Stimulated activated CD4-positive, alpha-beta T cell treated with anti-CD3 and anti-CD28 coated beads, Interleukin-15, amount 100 ng/mL, for 48 hours (primary cell): ENCODE results near the gene CALML3.

Experiments
- DNase-seq, 2 donors: peaks; one replicate each; pipeline ENCODE4 v3.0.0-alpha.2; 2020; ENCODE audit warnings: low read depth in 2 of 2

The CALML3 gene

DNA sequence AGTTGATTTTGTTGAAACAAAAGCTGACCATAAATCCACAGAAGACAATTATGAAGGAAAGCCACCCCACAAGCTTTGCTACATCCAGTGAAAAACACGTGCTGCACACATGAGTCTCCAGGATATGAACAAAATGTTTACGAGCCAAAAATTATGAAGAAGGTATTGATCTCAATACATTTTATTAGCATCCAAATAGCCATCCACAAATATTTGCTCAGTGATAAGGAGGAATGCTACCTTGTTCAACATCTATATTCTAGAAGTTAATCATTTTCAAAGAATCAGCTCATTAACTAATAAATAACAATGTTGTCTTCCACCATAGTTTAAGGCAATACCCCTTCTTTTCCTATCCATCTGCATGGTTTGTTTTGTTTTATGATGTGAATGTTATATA, 42.7 kb downstream of the CALML3 start:
- no peak for DNase-seq

DNA sequence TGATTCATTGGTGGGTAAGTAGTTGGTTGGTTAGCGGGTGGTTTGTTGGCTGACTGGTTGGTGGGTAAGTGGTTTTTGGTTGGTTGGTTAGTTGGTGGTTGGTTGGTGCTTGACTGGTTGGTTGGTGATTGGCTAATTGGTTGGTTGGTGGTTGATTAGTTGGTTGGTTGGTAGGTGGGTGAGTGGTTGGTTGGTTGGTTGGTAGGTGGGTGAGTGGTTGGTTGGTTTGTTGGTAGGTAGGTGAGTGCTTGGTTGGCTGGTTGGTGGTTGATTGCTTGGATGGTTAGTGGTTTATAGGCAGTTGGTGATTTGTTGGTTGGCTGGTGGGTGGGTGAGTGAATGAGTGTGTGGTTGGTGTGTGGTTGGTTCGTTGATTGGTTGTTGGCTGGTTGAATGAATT, 44.2 kb downstream of the CALML3 start:
- no peak for DNase-seq

DNA sequence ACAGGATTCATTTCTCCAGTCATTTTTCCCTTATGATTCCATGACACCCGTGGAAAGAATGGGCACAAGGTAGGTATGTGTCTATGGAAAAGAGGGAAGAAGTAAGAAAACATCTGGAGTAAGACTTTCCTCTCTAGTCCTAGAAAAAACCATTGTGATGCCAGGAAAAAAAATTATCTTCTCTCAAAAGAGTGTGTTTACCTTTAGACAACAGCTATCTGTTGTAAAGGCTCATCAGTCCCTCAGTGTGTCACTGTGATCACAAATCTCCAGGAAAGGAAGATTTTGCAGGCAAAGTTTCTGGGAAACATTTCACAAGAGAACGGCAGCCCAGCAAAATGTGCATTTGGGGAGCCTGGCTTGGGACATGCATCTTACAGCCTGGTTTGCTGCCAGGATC, 44.8 kb downstream of the CALML3 start:
- no peak for DNase-seq

DNA sequence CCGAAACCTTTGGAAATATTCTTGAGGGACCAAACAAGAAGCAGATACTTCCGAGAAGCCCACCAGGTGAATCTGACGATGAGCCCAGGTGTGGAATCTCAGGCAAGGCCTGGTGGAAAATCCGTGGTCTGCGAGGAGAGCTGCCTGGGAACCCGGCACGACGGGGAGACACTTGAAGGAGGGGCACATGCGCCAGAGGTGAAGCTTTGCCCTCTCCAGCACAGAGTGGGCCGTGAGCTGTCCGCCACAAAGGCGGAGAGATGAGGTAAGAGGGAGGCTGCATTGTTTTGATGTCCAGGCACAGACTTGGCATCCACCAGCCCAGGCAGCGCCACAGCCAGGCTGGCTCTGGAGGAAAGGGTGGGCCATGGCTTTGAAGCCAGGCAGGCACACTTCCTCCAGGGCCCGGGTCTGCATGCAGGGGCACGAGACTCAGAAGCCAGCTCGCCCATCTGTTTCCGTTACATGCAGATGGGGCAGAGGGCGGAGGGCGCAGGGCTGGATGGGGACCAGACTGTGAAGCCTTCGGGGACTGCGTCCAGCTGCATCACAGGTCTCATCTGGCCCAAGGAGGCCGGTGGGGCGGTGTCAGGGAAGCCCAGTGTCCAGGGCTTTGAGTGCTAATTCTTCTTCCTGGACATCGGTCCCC, 45.4 kb downstream of the CALML3 start:
- no peak for DNase-seq

DNA sequence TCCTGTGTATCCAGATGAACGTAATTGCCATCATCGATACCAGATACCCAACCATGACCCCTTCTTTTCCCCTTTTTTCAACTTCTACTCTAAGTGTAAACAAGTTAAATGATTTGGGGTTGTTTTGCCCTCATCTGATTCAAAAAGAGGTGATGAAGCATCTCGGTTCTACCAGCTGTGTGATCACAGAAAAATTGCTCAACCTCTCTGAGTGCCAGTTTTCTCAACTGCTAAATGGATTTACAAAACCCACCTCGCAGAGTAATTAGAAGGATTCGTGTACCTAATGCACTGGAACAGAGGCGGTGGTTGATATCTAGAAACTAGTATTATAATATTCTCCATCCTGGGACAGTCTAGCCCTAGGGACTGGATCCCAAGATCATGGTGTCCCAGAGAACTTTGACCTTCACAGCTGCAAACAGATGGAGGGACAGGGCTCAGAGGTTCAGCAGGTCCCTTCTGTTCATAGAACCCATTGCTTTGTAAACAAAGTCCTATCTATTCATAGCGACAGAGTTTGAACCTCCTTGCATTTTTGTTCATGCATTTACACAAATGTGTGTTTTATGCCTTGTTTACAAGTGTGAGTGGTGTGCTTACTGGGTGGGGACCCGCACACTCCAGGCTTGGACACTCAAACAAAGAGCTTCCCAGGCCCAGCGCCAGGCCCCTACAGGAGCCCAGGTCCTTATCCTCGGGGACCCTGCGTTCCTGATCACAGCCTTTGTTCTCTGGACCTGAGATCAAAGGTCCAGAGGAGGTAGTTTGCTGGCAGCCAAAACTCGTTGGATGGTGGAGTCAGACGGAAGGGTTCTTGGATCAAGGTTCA, 46.4 kb downstream of the CALML3 start:
- DNase-seq = no peak

DNA sequence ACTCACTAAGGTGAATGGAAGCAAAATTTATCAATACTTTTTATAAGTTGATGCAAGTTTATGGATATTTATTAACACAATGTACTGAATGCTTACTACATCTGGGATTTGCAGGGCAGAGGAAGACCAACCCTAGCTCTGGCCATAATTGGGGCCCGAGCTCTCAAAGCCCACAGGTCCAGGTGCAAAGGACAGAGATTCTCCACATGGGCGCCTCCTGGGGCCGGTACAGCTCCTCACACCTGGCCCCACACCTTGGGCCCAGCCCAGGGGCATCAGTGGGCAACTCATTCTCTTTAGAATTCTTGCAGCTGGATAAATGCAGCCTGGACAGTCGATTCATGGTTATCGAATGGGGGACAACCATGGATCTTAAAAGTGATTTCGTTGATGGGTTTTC, 47.1 kb downstream of the CALML3 start:
- no peak for DNase-seq

DNA sequence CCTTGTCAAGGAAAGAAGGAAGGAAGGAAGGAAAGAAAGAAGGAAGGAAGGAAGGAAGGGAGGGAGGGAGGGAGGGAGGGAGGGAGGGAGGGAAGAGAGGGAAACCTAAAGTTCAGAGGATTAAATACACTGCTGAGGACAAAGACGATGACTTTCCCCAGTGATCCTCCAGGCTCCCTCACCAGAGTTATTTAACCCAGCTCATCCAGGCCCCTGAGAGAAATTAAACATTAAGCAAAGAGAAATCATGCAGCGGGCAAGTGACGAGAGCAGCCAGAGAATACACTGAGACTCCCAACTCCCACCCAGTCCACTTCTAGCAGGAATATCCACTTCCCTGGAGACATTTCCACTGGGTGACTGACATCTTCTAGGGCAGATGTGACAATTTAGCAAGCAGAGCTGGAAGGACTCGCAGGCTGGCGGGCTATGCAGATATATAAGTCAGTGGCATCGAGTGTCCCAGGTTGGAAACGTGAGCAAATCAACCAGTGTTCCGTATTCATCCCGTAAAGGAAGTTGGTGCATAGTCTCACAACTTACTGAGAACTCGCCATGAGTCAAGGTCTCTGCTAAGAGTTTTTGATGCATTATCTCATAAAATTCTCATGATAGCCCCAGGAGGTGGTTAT, 48.7 kb downstream of the CALML3 start:
- no peak for DNase-seq

DNA sequence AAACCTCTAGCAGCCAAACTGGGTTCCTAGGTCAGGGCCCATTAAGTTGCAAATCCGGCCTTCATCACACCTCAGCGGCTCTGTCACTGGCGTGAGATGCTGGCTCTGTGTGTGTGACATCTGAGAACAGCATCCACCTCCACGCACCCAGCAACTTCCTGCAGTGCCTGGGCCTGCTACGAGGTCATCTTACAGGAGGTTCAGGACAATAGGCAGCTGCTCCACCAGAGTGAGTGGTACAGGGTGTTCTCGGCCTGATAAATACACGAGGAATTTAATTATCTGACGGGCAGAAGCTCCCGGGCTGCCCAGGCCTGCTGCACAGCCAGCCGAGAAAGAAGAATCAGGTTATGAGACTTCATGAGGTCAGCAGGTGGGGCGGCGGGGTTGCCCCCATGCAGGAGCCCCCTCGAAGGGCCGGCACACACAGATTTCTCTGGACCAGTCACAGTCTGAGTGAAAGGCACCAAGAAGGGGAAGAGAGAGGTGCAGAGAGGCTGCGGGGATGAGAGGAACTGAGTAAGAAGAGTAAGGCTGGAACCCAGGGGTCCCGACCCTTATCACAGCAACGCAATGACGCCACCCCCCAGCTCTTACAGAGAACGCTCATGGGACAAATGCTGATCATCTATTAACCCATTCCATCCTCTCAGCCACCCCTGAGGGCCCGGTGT, 49.3 kb downstream of the CALML3 start:
- no peak for DNase-seq

DNA sequence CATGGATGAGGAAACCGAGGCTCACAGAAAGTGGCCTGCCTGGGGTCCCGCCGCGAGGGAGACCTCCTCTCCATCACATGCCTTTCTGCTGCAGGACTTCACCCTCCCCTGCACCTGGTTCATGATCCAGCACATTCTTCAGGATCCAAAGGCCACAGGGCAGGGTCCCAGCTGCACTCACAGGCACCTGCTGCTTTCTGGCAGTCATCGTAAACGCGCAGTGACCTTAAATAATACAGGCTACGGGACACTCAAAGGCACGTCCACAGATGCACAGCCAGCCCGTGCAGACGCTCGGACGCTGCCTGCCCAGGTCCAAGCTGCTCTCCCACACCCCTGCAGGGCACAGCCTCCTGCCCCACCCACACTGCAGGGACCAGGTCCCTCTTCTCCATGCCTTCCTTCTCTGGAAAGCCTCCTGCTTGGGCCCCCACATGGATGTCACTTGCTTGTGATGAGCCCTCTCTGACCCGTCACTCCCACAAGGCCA, 49.9 kb downstream of the CALML3 start:
- no peak for DNase-seq

DNA sequence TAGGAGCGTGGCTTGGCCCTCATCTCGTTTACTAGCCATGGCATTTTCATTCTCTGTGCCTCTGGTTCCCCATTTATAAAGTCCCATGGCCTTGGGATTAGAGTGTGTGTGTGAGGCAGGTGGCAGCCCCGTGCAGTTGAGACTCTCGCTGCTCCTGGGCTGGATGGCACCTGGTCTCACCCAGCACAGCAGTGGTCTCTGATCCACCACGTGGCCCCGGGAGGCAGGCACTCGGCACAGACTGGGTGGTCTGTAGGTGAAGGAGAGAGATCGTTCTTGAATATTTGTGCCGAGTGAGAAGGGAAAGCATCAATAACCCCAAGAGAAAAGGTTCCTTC, 50.4 kb downstream of the CALML3 start:
- no peak for DNase-seq

DNA sequence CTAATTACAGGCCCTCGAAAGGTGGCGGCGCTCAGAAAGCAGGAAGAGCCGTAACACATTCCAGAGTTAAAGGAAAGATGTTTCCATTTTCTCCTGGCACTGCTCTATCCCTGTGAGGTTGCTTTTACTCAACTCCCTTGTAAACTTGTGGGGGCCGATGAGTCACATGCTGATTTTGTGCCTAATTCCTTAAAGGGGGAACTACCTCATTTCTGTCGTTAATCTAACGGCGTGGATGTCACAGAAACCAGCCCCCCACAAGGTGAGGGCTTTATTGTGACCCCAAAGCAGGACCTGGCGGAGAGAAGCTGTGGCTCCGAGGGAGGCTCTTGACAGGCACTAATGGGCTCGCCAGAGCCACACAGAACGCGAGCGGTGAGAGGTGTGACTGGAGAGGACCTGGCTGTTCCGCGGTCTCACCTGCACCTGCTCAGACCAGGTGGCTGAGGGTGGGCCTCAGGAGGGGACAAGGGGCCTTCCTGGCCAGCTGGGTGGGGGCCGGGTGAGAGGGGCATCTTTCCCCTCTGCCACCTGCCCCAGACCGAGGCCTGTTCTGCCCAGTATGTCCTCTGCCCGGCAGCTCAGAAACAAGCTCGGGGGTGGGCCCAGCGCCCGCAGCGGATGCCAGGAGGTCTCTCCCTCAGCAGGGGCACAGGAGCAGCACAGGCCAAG, 50.9 kb downstream of the CALML3 start:
- DNase-seq = no peak

DNA sequence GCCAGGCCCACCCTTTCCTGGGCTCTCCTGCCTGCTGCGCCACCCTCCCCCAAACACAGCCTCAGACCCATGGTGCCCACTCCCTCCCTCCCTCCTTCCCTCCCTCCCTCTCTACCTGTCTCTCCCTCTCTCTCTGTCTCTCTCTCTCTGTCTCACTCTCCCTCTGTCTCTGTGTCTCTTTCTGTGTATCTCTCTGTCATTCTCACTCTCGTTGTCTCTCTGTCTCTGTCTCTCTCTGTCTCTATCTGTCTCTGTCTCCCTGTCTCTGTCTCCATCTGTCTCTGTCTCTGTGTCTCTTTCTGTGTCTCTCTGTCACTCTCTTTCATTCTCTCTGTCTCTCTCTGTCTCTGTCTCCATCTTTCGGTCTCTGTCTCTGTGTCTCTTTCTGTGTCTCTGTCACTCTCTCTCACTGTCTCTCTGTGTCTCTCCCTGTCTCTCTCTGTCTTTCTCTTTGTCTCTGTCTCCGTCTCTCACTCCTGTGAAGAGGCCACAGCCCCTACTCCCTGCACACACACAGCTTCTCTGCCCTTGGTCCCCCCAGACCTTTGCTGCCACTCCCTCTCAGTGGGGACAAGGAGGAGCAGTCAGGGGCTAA, 51.5 kb downstream of the CALML3 start:
- DNase-seq = no peak
